ENCODE data around the gene EMX1. TPM values are rescaled to one million over a fixed set of nuclear protein-coding genes. Genes with fewer than 3 reads are reported as not detected.

EMX1 gene
- total RNA-seq, 4 donors from 2014 or later: 0.38 to 4.0 TPM; not detected in 2

GRCh38 chr2:72965016-72965415, 47.7 kb downstream of the EMX1 start:
- TF ChIP-seq CTCF (IDR thresholded peaks at IDR 0.05): no peak
- no peak for DNase-seq (ENCODE audit: low spot score)
- ATAC-seq (ENCODE audit: low FRiP score): no peak

GRCh38 chr2:72965770-72966450, 48.6 kb downstream of the EMX1 start:
- ATAC-seq (ENCODE audit: low FRiP score) (no peak), DNase-seq (ENCODE audit: low spot score) (no peak)
- TF ChIP-seq CTCF (IDR thresholded peaks at IDR 0.05): no peak

- TF ChIP-seq CTCF (IDR thresholded peaks at IDR 0.05): no peak
- DNase-seq (ENCODE audit: low spot score): no peak
- no peak for ATAC-seq (ENCODE audit: low FRiP score)
These were observed 51.0 kb downstream of the EMX1 start for GRCh38 chr2:72968286-72968685.

GRCh38 chr2:72969706-72970105, 52.4 kb downstream of the EMX1 start:
- TF ChIP-seq CTCF (IDR thresholded peaks at IDR 0.05): no peak
- ATAC-seq (ENCODE audit: low FRiP score) (no peak), DNase-seq (ENCODE audit: low spot score) (no peak)

- no peak for DNase-seq (ENCODE audit: low spot score)
- no peak for ATAC-seq (ENCODE audit: low FRiP score)
- TF ChIP-seq CTCF (IDR thresholded peaks at IDR 0.05): no peak
These were observed 53.7 kb downstream of the EMX1 start for GRCh38 chr2:72971036-72971435.

GRCh38 chr2:72972352-72973136, 55.2 kb downstream of the EMX1 start:
- DNase-seq (ENCODE audit: low spot score) (no peak), ATAC-seq (ENCODE audit: low FRiP score) (no peak)
- no peak for TF ChIP-seq CTCF (IDR thresholded peaks at IDR 0.05)

GRCh38 chr2:72973137-72973535, 55.8 kb downstream of the EMX1 start:
- ATAC-seq (ENCODE audit: low FRiP score) (no peak), DNase-seq (ENCODE audit: low spot score) (no peak)
- no peak for TF ChIP-seq CTCF (IDR thresholded peaks at IDR 0.05)
